HG03280 (cell line): Measurements from ENCODE around the gene FRK.
A peak's percentile ranks its signal among the peaks of the same experiment; 100 is the strongest.
"Not testable (repeated sequence)": the region's sequence is repeated elsewhere in the genome, so short reads cannot be mapped to it uniquely, and the experiment has no call there.

Source experiments
- ATAC-seq: cut with Tn5 transposase; IDR thresholded peaks from one replicate; pipeline ENCODE4 v1.9.1; 2021; ENCODE audit warnings: mild to moderate bottlenecking, moderate library complexity; ENCODE audit not compliant: unreplicated experiment

The FRK gene

GRCh38 chr6:116010790-116011401 lies 49.8 kb downstream of the FRK start:
- ATAC-seq: peak; percentile 49

- no peak for ATAC-seq
Observed at GRCh38 chr6:116010386-116010785, 50.3 kb downstream of the FRK start.

GRCh38 chr6:116008470-116009243 lies 52.0 kb downstream of the FRK start:
- ATAC-seq: peak; percentile 60

GRCh38 chr6:116004841-116005815 lies 55.6 kb downstream of the FRK start:
- no peak for ATAC-seq

GRCh38 chr6:116003668-116004067 lies 57.0 kb downstream of the FRK start:
- peak; percentile 84 for ATAC-seq

- no peak for ATAC-seq
Observed at GRCh38 chr6:116002756-116003155, 57.9 kb downstream of the FRK start.

GRCh38 chr6:115999235-115999634 lies 61.5 kb downstream of the FRK start:
- no peak for ATAC-seq

- no peak for ATAC-seq
Observed at GRCh38 chr6:115997990-115998585, 62.6 kb downstream of the FRK start.

- no peak for ATAC-seq
Observed at GRCh38 chr6:115986026-115986425, 74.7 kb downstream of the FRK start.

- no peak for ATAC-seq
Observed at GRCh38 chr6:115984809-115985208, 75.9 kb downstream of the FRK start.

- no peak for ATAC-seq
Observed at GRCh38 chr6:115983998-115984397, 76.7 kb downstream of the FRK start.

GRCh38 chr6:115982453-115982852 lies 78.2 kb downstream of the FRK start:
- ATAC-seq: no peak

GRCh38 chr6:115977220-115977619 lies 83.5 kb downstream of the FRK start:
- ATAC-seq: no peak

- ATAC-seq: no peak
Observed at GRCh38 chr6:115976321-115976870, 84.3 kb downstream of the FRK start.

GRCh38 chr6:115972679-115973078 lies 88.0 kb downstream of the FRK start:
- ATAC-seq: no peak

- no peak for ATAC-seq
Observed at GRCh38 chr6:115971785-115972184, 88.9 kb downstream of the FRK start.

- ATAC-seq: no peak
Observed at GRCh38 chr6:115969930-115970273, 90.8 kb downstream of the FRK start.

GRCh38 chr6:115969207-115969929 lies 91.3 kb downstream of the FRK start:
- ATAC-seq: no peak

GRCh38 chr6:115960286-115960685 lies 100.4 kb downstream of the FRK start:
- ATAC-seq: not testable (repeated sequence)

- ATAC-seq: no peak
Observed at GRCh38 chr6:115958958-115959357, 101.7 kb downstream of the FRK start.
